ENCODE results near the gene GRM7.

GRM7 gene

DNA sequence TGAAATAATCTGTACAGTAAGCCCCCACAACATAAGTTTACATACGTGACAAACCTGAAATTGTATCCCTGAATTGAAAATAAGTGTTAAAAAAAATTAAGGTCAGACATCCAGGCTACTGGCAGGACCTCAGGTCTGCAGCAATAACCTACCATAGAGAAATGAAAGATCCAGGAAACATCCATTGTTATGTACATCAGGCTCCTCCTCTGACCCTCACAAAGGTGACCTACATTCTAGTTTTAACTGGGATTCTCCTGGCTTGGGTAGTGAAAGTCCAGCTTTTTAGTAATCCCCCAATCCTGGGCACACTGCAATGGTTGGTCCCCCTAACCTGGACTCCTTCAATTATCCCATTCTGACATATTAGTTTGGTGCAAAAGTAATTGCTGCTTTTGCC, 891.1 kb downstream of the GRM7 start:
- TF ChIP-seq, protein P1, sequence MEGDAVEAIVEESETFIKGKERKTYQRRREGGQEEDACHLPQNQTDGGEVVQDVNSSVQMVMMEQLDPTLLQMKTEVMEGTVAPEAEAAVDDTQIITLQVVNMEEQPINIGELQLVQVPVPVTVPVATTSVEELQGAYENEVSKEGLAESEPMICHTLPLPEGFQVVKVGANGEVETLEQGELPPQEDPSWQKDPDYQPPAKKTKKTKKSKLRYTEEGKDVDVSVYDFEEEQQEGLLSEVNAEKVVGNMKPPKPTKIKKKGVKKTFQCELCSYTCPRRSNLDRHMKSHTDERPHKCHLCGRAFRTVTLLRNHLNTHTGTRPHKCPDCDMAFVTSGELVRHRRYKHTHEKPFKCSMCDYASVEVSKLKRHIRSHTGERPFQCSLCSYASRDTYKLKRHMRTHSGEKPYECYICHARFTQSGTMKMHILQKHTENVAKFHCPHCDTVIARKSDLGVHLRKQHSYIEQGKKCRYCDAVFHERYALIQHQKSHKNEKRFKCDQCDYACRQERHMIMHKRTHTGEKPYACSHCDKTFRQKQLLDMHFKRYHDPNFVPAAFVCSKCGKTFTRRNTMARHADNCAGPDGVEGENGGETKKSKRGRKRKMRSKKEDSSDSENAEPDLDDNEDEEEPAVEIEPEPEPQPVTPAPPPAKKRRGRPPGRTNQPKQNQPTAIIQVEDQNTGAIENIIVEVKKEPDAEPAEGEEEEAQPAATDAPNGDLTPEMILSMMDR (IDR thresholded peaks at IDR 0.05; ENCODE audit: insufficient read depth, low read depth, low read length, missing control alignments): no peak
- no peak overlapping the region for H3K4me3 ChIP-seq (ENCODE audit: low read depth, low read length)
- DNase-seq (ENCODE audit: low read depth): no peak

DNA sequence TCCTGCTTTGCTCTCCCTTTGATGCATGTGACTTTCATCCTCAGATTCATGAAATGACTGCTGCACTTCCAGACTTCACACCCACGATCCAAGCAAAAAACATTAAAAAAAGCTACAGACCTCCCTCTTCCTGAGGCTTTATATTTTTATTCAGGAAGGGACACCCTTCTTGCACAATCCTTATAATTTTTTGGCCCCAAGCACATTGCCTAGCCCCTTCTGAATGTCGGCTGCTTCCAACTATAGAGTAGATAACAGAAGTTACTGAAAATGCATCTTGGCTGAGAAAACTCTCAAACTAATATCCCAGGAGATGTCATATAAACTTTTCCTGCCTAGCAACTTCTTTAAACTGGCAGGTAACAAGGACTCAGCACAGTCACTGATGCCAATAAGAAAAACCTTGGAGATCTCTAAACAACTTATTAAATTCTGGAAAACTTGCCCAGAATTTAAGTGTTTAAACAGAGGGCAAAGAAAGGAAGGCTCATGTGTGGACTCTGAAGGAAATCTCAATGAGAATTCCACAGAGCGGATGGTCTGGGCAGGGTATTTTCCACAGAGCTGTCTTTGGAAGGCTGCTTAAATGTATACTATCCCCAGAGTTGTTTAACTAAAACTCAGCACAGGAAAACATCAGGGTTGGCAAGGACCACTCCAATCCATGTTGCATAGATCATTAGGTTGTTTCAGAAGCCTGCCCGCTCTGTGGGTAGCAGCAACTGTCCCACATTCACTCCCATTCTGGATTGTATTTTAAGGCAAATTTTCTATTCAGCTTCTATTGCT, 893.9 kb downstream of the GRM7 start:
- H3K4me3 ChIP-seq (ENCODE audit: low read depth, low read length): no peak overlapping the region
- DNase-seq (ENCODE audit: low read depth): no peak
- TF ChIP-seq, protein P1 (IDR thresholded peaks at IDR 0.05; ENCODE audit: insufficient read depth, low read depth, low read length, missing control alignments): no peak

DNA sequence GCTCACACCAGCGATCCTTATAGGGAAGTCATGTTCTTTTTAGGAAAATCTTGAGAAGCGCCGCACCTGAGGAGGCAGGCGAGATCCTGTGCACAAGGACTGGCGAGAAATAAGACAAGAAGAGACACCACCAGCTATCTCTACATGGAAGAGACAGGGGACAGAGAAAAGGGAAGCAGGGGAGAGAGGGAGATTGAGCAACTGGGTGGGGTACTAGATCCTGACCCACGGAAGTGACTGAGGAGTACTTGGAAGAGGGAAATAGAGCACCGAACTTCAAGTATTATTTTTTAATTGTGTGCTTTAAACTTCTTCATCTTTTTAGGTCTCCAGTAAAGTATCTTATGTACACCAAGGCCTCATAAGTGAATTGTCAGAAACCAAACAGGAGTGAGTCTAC, 898.7 kb downstream of the GRM7 start:
- TF ChIP-seq, protein P1 (IDR thresholded peaks at IDR 0.05; ENCODE audit: insufficient read depth, low read depth, low read length, missing control alignments): no peak
- no peak for DNase-seq (ENCODE audit: low read depth)
- H3K4me3 ChIP-seq (ENCODE audit: low read depth, low read length): no peak overlapping the region

DNA sequence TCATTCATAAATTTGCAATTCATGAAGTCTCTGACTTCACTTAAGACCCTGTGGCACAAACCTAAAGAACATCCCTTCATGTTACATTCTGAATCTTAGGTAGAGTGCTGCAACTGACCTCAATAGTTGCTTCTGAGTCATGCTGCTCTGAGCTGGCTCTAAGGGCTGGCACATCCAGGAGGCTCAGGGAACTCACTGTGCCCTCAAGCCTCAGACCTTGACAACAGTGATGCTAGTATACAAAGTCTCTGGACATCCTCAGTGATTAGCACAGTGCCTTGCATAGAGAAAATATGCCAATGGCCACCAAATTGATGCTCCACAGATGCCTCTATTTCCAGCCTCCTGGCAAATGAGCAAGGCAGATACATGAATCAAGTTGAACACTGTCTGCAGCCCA, 899.8 kb downstream of the GRM7 start:
- TF ChIP-seq, protein P1 (IDR thresholded peaks at IDR 0.05; ENCODE audit: insufficient read depth, low read depth, low read length, missing control alignments): no peak
- no peak overlapping the region for H3K4me3 ChIP-seq (ENCODE audit: low read depth, low read length)
- DNase-seq (ENCODE audit: low read depth): no peak

DNA sequence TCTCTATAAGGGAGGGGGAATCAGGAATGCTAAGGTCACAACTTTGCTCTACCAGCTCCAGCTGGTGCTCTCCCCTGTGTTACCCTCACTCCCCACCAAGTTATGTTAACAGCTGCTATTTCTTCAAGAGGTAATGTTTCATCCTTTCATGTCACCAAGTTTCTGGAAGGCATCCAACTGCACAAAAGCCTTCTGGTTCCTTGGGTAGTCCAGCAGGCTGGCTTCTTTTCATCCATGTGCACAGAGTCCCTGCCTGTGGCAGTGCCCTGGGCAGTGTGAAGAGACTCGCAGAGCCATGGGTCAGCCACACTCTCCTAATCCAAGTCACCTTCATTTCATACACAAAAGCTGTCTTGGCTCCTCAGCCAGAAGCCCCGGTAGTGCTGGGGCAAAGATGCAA, 903.2 kb downstream of the GRM7 start:
- DNase-seq (ENCODE audit: low read depth): no peak
- TF ChIP-seq, protein P1 (IDR thresholded peaks at IDR 0.05; ENCODE audit: insufficient read depth, low read depth, low read length, missing control alignments): no peak
- H3K4me3 ChIP-seq (ENCODE audit: low read depth, low read length): no peak overlapping the region

DNA sequence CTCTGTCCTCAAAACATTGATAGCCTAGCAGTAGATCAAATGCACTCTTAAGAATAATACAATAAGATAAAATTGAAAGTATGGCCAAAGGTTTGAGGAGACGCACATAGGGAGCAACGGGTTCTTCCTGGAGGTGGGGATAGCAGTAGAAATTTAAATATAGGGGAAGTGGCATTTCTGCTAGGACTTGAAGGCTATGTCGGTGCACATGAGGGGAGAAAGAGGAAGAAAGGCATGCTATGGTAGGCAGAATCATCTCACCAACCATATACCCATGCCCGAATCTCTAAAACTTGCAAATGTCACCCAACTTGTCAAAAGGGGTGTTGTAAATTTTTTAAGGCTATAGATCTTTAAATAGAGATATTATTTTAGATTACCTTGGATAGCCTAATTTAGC, 905.6 kb downstream of the GRM7 start:
- no peak for DNase-seq (ENCODE audit: low read depth)
- TF ChIP-seq, protein P1 (IDR thresholded peaks at IDR 0.05; ENCODE audit: insufficient read depth, low read depth, low read length, missing control alignments): no peak
- no peak overlapping the region for H3K4me3 ChIP-seq (ENCODE audit: low read depth, low read length)

DNA sequence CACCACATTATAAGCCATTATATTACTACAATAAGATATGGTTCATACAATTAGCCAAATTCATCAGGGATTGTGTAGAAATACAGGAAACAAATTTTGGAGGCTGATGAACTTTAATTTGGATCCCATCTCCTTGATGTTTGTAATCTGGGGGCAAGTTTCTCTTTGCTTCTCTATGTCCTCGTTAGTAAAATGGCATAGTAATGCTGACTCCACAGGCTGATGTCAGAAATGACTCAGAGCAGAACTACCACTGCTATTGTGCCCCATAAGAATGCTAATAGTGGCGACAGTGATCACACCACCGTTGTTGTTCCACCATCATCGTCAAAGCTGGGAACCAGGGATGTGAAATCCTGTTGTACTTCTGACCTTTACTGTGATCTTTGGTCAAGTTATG, 918.4 kb downstream of the GRM7 start:
- DNase-seq (ENCODE audit: low read depth): no peak
- TF ChIP-seq, protein P1 (IDR thresholded peaks at IDR 0.05; ENCODE audit: insufficient read depth, low read depth, low read length, missing control alignments): no peak
- no peak overlapping the region for H3K4me3 ChIP-seq (ENCODE audit: low read depth, low read length)
